Activated T-helper 1 cell treated with anti-CD3 and anti-CD28 coated beads, Interleukin-2, amount 50 U/mL, for 16 hours (primary cell): ENCODE measurements around the gene AQP1.

ENCODE experiments used
- DNase-seq, 2 donors: peaks; one replicate each; pipeline ENCODE4 v3.0.0-alpha.2; 2020; ENCODE audit warnings: low read depth in 1 of 2, low spot score in 1 of 2

The AQP1 gene

GRCh38 chr7:30971440-30971839 is 59.8 kb downstream of the AQP1 start:
- DNase-seq: no peak

GRCh38 chr7:30971840-30972563 is 60.3 kb downstream of the AQP1 start:
- no peak for DNase-seq

- no peak for DNase-seq
These were observed 61.6 kb downstream of the AQP1 start for GRCh38 chr7:30973292-30973691.

- no peak for DNase-seq
These were observed 62.3 kb downstream of the AQP1 start for GRCh38 chr7:30973791-30974604.

- no peak for DNase-seq
These were observed 63.1 kb downstream of the AQP1 start for GRCh38 chr7:30974605-30975255.
